HG02870 (cell line): ENCODE measurements around the gene PRDX3.

Experiments
- ATAC-seq: cut with Tn5 transposase; IDR thresholded peaks from one replicate; pipeline ENCODE4 v1.9.1; 2021; ENCODE audit warnings: mild to moderate bottlenecking, moderate library complexity; ENCODE audit not compliant: unreplicated experiment

Gene PRDX3

GRCh38 chr10:119131512-119132240 is 46.9 kb downstream of the PRDX3 start:
- no peak for ATAC-seq

GRCh38 chr10:119129721-119130120 is 48.9 kb downstream of the PRDX3 start:
- no peak for ATAC-seq

GRCh38 chr10:119125942-119126341 is 52.7 kb downstream of the PRDX3 start:
- no peak for ATAC-seq

- ATAC-seq: no peak
Observed at GRCh38 chr10:119120875-119121274, 57.7 kb downstream of the PRDX3 start.

GRCh38 chr10:119120413-119120867 is 58.2 kb downstream of the PRDX3 start:
- ATAC-seq: peak; percentile 88

- no peak for ATAC-seq
Observed at GRCh38 chr10:119119400-119119799, 59.2 kb downstream of the PRDX3 start.

- no peak for ATAC-seq
Observed at GRCh38 chr10:119118231-119118630, 60.4 kb downstream of the PRDX3 start.
